Adrenal gland (tissue), 12 donors: ENCODE results near the gene ARHGAP44. TPM values are rescaled to one million over a fixed set of nuclear protein-coding genes. Genes with fewer than 3 reads are reported as not detected.

Experiments
- DNase-seq, 7 donors: peaks; one replicate each; pipeline ENCODE4 v3.0.0-alpha.2; 2019 to 2020
- H3K27ac ChIP-seq, 5 donors: fragments of 200-600 bp; sonication (generic) in 4 of 5; 1 replicate in 3 of 5; 2 replicates in 2 of 5; pipeline versions ENCODE4 v1.5.1 to v1.8.0; 2016 to 2020; ENCODE audit warnings: mild to moderate bottlenecking in 1 of 5
- H3K27me3 ChIP-seq: fragments of 200-600 bp; 2 replicates; pipeline ENCODE4 v1.8.0; 2021
- H3K36me3 ChIP-seq, 2 donors: fragments of 200-600 bp; replicated peaks in 1 of 2; 1 replicate in 1 of 2; 2 replicates in 1 of 2; pipeline versions ENCODE4 v1.5.1 to v1.8.0; 2018 to 2022
- H3K4me1 ChIP-seq, 2 donors: fragments of 200-600 bp; replicated peaks in 1 of 2; 1 replicate in 1 of 2; 2 replicates in 1 of 2; pipeline versions ENCODE4 v1.5.1 to v1.8.0; 2018 to 2021
- H3K4me3 ChIP-seq, 4 donors: fragments of 200-600 bp; sonication (generic) in 3 of 4; one replicate each; pipeline ENCODE4 v1.5.1; 2016 to 2018
- H3K9me3 ChIP-seq, 3 donors: fragments of 200-600 bp; sonication (generic) in 1 of 3; replicated peaks in 1 of 3; 1 replicate in 2 of 3; 2 replicates in 1 of 3; pipeline versions ENCODE4 v1.5.1 to v1.8.0; 2016 to 2021
- POLR2A ChIP-seq, 2 donors: fragments of 450-650 bp; IDR thresholded peaks; one replicate each; pipeline ENCODE4 v1.6.1; 2017; ENCODE audit warnings: antibody characterized with exemption in 2 of 2, mild to moderate bottlenecking in 2 of 2, moderate library complexity in 1 of 2
- WGBS, 4 donors: extraction: QIAGEN DNeasy Blood & Tissue Kit in 2 of 4; methylation state at CpG; one replicate each; pipeline versions ENCODE4 v1.1.5 to v1.1.7; 2013 to 2017; 5-methylcytosine and 5-hydroxymethylcytosine counted together
- intact Hi-C, 2 donors: fragments of 100-400 bp; cut with DNase I; formaldehyde crosslinking; loops; one replicate each; pipeline versions ENCODE4 v1.14.1 to v1.15.0; 2022 to 2023
- polyA plus RNA-seq, 3 donors: library from polyadenylated mRNA; stranded (reverse); fragments of 200-250 nt in 2 of 3; fragments of 350-450 nt in 1 of 3; fragmentation: Illumina TruSeq in 1 of 3; extraction: RNeasy Lipid Tissue Mini Kit (QIAGEN cat#74804) in 1 of 3; gene quantifications; one replicate each; pipeline ENCODE4 v1.2.3, GENCODE V29; 2013 to 2014
- total RNA-seq, 9 donors: library from RNA; depleted of rRNA in 4 of 9; stranded (reverse); fragments of >200 nt in 4 of 9; fragments of 120-200 nt in 1 of 9; fragmentation: NEBNext Ultra II Directional in 1 of 9; extraction: Animal tissue kit (Norgen Biotek cat#: 25700) in 1 of 9; gene quantifications; one replicate each; pipeline versions ENCODE4 v1.1.0 to v1.2.4, GENCODE V29; 2013 to 2023
- TF ChIP-seq, protein P1 (sequence below), 6 experiments: fragments of 450-650 bp in 4 of 6; fragments of 200-600 bp in 2 of 6; sonication (generic) in 1 of 6; IDR thresholded peaks; 1 replicate in 5 of 6; 2 replicates in 1 of 6; pipeline versions ENCODE4 v1.5.1 to v1.8.0; 2016 to 2021; ENCODE audit warnings: antibody characterized with exemption in 6 of 6, mild to moderate bottlenecking in 2 of 6, moderate library complexity in 1 of 6
- donor health status: healthy with polysubstance abuse.
- donor health status: Bipolar disorder and iron deficiency.
- donor health status: DM: yes; HTN: yes; CAD: no.
- donor health status: DM: no; HTN: no; CAD: no.
- donor health status: DM: no; HTN: no; CAD: no.
- donor health status: DM: yes; HTN: yes; CAD: no.

ARHGAP44 gene
- total and polyA plus RNA-seq, 12 donors, result 1.1 to 45.2 (median 2.6) TPM

DNA sequence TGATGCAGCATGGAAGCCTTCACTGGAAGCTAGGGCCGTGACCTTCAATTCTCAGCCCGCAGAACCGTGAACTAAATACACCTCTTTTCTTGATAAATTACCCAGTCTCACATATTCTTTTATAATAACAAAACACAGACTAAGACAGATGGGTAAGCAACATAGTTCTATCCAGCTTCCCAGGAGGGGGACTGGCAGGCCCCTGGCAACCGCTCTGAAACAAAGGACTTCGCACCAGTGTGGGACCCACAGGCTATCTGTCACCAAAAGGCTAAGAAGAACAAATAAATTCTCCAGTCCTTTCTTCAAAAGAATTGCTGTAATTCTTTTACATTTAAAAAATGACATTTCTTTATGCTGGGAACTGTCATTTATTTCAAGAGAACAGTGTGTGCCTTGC lies 209.6 kb downstream of the ARHGAP44 start:
- intact Hi-C loops, result no loop called here
- H3K27me3 ChIP-seq, result no peaks in the 10 kb centered on the region
- TF ChIP-seq, protein P1, sequence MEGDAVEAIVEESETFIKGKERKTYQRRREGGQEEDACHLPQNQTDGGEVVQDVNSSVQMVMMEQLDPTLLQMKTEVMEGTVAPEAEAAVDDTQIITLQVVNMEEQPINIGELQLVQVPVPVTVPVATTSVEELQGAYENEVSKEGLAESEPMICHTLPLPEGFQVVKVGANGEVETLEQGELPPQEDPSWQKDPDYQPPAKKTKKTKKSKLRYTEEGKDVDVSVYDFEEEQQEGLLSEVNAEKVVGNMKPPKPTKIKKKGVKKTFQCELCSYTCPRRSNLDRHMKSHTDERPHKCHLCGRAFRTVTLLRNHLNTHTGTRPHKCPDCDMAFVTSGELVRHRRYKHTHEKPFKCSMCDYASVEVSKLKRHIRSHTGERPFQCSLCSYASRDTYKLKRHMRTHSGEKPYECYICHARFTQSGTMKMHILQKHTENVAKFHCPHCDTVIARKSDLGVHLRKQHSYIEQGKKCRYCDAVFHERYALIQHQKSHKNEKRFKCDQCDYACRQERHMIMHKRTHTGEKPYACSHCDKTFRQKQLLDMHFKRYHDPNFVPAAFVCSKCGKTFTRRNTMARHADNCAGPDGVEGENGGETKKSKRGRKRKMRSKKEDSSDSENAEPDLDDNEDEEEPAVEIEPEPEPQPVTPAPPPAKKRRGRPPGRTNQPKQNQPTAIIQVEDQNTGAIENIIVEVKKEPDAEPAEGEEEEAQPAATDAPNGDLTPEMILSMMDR (IDR thresholded peaks at IDR 0.05), result no peak
- no peak for TF ChIP-seq POLR2A (IDR thresholded peaks at IDR 0.05)
- H3K4me1 ChIP-seq, result no peaks in the 10 kb centered on the region
- no peak overlapping the region for H3K4me3 ChIP-seq
- peaks cover 0 to 100% of the 10 kb centered on the region in 2 donors for H3K36me3 ChIP-seq
- DNase-seq, result no peak
- no peak overlapping the region for H3K27ac ChIP-seq
- no peaks in the 10 kb centered on the region for H3K9me3 ChIP-seq
- 86 to 90% (median 88%) methylated on average over 5 of the region's 5 CpGs for WGBS, 4 donors

DNA sequence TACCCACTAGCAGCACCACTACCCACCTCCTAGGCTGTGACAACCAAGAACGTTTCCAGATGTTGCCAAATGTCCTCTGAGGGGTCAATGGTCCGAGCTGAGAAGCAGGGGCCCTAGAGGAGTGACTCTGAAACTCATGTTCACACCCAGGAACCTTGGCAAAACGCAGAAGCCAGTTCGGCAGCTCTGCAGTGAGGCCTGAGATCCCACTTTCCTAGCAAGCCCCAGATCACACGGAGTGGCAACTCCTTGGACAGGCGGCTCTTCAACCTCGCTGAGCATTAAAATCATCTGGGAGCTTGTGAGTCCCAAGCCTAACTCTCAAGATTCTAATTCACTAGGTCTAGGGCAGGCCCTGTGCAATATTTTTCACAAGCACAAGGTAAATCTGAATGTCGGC lies 211.3 kb downstream of the ARHGAP44 start:
- 81 to 84% (median 83%) methylated on average over 2 to 8 of the region's 8 CpGs for WGBS, 4 donors
- no peak overlapping the region for H3K4me3 ChIP-seq
- H3K36me3 ChIP-seq, result peaks cover 0 to 100% of the 10 kb centered on the region in 2 donors
- DNase-seq, result no peak
- H3K9me3 ChIP-seq, result no peaks in the 10 kb centered on the region
- TF ChIP-seq, protein P1 (IDR thresholded peaks at IDR 0.05), result no peak
- no peak for TF ChIP-seq POLR2A (IDR thresholded peaks at IDR 0.05)
- H3K27me3 ChIP-seq, result no peaks in the 10 kb centered on the region
- intact Hi-C loops, result loop anchor here in 1 of 2 donors (10.0 kb wide), 1 partner anchor 816 kb away; no protein-coding TSS in a partner anchor
- no peaks in the 10 kb centered on the region for H3K4me1 ChIP-seq
- no peak overlapping the region for H3K27ac ChIP-seq

DNA sequence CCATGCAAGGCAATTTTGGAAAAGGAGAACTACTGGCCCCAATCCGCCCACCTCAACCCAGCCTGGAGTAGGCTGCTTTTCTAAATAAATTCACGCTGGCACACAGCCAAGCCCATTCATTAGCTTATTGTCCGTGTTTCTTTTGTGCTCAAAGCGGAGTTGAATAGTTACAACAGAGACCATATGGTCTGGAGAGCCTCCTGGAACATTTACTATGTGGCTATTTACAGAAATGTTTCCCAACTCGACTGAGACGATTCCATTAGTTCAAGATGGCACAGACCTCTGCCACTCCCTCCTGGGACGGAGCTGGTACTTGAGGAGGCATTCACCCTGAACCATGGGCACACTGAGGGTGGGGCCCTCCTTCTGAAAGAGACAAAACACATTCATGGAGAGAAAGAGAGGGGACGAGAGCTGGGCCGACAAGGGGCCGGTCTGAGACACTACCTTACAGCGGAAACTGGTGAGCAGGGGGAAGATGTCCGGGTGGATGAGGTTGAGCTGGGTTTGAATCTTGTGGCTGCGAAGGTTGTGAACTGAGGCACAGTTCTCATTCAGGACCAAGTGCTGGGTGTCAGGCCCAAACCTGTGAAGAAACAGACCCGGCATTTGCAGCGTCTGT lies 212.8 kb downstream of the ARHGAP44 start:
- no peaks in the 10 kb centered on the region for H3K4me1 ChIP-seq
- no peaks in the 10 kb centered on the region for H3K9me3 ChIP-seq
- H3K4me3 ChIP-seq, result no peak overlapping the region
- 68 to 71% (median 71%) methylated on average over 13 to 15 of the region's 15 CpGs for WGBS, 4 donors
- TF ChIP-seq, protein P1 (IDR thresholded peaks at IDR 0.05), result no peak
- no peak for TF ChIP-seq POLR2A (IDR thresholded peaks at IDR 0.05)
- no peaks in the 10 kb centered on the region for H3K27me3 ChIP-seq
- intact Hi-C loops, result loop anchor here in 1 of 2 donors (10.0 kb wide), 1 partner anchor 817 kb away; no protein-coding TSS in a partner anchor
- DNase-seq, result no peak
- H3K36me3 ChIP-seq, result peaks cover 0 to 98% of the 10 kb centered on the region in 2 donors
- H3K27ac ChIP-seq, result no peak overlapping the region

DNA sequence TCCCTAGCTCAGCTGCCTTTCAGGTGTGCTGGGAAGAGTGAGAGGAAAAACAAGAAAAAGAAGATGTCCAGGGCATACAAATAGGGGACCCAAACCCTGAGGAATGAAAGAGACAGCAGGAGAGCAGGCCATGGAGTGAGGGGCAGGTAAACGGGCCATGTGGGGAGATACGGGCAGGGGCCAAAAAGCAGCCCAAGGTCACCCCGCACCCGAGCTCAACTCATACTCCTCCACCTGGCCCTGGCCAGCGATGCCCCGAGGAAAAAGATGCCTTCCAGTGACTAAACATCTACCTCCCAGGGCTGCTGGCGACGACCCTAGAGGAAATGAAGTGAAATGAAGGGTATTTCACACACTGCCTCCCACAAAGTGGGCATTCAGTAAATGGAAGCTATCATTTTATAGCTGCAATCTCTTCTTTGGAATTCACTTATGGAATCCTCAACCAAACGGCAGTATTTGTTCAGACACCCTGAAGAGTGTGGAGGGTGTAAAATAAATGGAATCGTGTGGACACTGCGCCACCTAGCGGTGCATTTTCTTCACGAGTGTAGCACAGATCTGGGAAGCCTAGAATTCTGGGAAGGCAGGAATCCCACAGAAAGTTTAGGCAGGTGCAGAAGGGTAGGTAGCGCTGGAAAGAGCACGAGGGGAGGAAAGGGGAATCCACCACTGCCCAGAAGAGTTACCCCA lies 213.6 kb downstream of the ARHGAP44 start:
- Histone ChIP-seq H3K27ac (no peak overlapping the region), H3K4me3 (no peak overlapping the region), H3K9me3 (no peaks in the 10 kb centered on the region), H3K27me3 (no peaks in the 10 kb centered on the region), H3K4me1 (no peaks in the 10 kb centered on the region), H3K36me3 (peaks cover 0 to 98% of the 10 kb centered on the region in 2 donors)
- intact Hi-C loops, result loop anchor here in 1 of 2 donors (10.0 kb wide), 1 partner anchor 818 kb away; no protein-coding TSS in a partner anchor
- peak; percentile 58 to 94 (median 84) for DNase-seq
- TF ChIP-seq POLR2A (IDR thresholded peaks at IDR 0.05), result no peak
- TF ChIP-seq, protein P1 (IDR thresholded peaks at IDR 0.05), result peak; percentile 68 to 87 (median 80)
- WGBS, 4 donors, result 36 to 44% (median 38%) methylated on average over 15 of the region's 15 CpGs
